ENCODE data around the gene CBY2. TPM values are rescaled to one million over a fixed set of nuclear protein-coding genes. Genes with fewer than 3 reads are reported as not detected.

CBY2 gene
- polyA plus RNA-seq, 1 donor from 2014 or later: not detected

GRCh38 chr13:45682494-45683008, 19.6 kb upstream of the CBY2 start:
- TF ChIP-seq EP300 (conservative IDR thresholded peaks at IDR 0.05; ENCODE audit: poor library complexity, severe bottlenecking) (peak; percentile 21), TAF1 (IDR thresholded peaks at IDR 0.05; ENCODE audit: low read depth) (no peak), POLR2AphosphoS5 (IDR thresholded peaks at IDR 0.05) (no peak), EZH2 (IDR thresholded peaks at IDR 0.05; ENCODE audit: borderline replicate concordance, insufficient read depth, low read length, poor library complexity, severe bottlenecking) (no peak)
- Histone ChIP-seq H3K9me3 (ENCODE audit: low read length) (no peaks in the 10 kb centered on the region), H3K9me2 (ENCODE audit: insufficient read depth, low read length) (no peaks in the 10 kb centered on the region), H2AFZ (ENCODE audit: low read depth, low read length) (no peak overlapping the region), H3K4me3 (ENCODE audit: low read length) (no peak overlapping the region), H3K9ac (ENCODE audit: low read length) (no peak overlapping the region), H3F3A (ENCODE audit: insufficient read depth, low read length, poor library complexity, severe bottlenecking) (no peaks in the 10 kb centered on the region), H4K20me1 (ENCODE audit: insufficient read depth) (no peaks in the 10 kb centered on the region), H3K27ac (ENCODE audit: low read length) (no peak overlapping the region), H3K27me3 (ENCODE audit: insufficient read depth, low read depth, low read length) (no peaks in the 10 kb centered on the region), H3K79me2 (replicated peaks; ENCODE audit: insufficient read depth, low read length) (no peaks in the 10 kb centered on the region), H3K36me3 (ENCODE audit: insufficient read depth, low read length) (no peaks in the 10 kb centered on the region), H3K4me2 (ENCODE audit: low read length) (no peak overlapping the region)

- no peak overlapping the region for H3K27ac ChIP-seq (ENCODE audit: low read length)
- no peak overlapping the region for H2AFZ ChIP-seq (ENCODE audit: low read depth, low read length)
- no peaks in the 10 kb centered on the region for H3F3A ChIP-seq (ENCODE audit: insufficient read depth, low read length, poor library complexity, severe bottlenecking)
- no peaks in the 10 kb centered on the region for H3K9me3 ChIP-seq (ENCODE audit: low read length)
- TF ChIP-seq EZH2 (IDR thresholded peaks at IDR 0.05; ENCODE audit: borderline replicate concordance, insufficient read depth, low read length, poor library complexity, severe bottlenecking) (no peak), REST (IDR thresholded peaks at IDR 0.05; ENCODE audit: borderline replicate concordance) (no peak), RAD21 (conservative IDR thresholded peaks at IDR 0.05) (no peak), MXI1 (conservative IDR thresholded peaks at IDR 0.05; ENCODE audit: poor library complexity, severe bottlenecking) (no peak), TAF1 (IDR thresholded peaks at IDR 0.05; ENCODE audit: low read depth) (no peak), EP300 (conservative IDR thresholded peaks at IDR 0.05; ENCODE audit: poor library complexity, severe bottlenecking) (no peak), CTCF (IDR thresholded peaks at IDR 0.05; ENCODE audit: poor library complexity, severe bottlenecking) (no peak), POLR2AphosphoS5 (IDR thresholded peaks at IDR 0.05) (no peak), SMC3 (conservative IDR thresholded peaks at IDR 0.05; ENCODE audit: poor library complexity) (no peak)
- H3K4me2 ChIP-seq (ENCODE audit: low read length): no peak overlapping the region
- H3K36me3 ChIP-seq (ENCODE audit: insufficient read depth, low read length): no peaks in the 10 kb centered on the region
- no peak overlapping the region for H3K4me3 ChIP-seq (ENCODE audit: low read length)
- no peaks in the 10 kb centered on the region for H3K9me2 ChIP-seq (ENCODE audit: insufficient read depth, low read length)
- H3K9ac ChIP-seq (ENCODE audit: low read length): no peak overlapping the region
- H4K20me1 ChIP-seq (ENCODE audit: insufficient read depth): no peaks in the 10 kb centered on the region
- H3K27me3 ChIP-seq (ENCODE audit: insufficient read depth, low read depth, low read length): no peaks in the 10 kb centered on the region
- H3K79me2 ChIP-seq (replicated peaks; ENCODE audit: insufficient read depth, low read length): no peaks in the 10 kb centered on the region
Observed at GRCh38 chr13:45683701-45684100, 18.4 kb upstream of the CBY2 start.

Measured in neural cell (in vitro differentiated cells).